Islet of Langerhans (tissue), 1 donor: ENCODE measurements around the gene SGCA.

ENCODE experiments used
- FAIRE-seq: peaks from one replicate; lab custom pipeline; 2011; peaks lifted over from hg19 to GRCh38; lab: Jason Lieb, UNC

SGCA gene

DNA sequence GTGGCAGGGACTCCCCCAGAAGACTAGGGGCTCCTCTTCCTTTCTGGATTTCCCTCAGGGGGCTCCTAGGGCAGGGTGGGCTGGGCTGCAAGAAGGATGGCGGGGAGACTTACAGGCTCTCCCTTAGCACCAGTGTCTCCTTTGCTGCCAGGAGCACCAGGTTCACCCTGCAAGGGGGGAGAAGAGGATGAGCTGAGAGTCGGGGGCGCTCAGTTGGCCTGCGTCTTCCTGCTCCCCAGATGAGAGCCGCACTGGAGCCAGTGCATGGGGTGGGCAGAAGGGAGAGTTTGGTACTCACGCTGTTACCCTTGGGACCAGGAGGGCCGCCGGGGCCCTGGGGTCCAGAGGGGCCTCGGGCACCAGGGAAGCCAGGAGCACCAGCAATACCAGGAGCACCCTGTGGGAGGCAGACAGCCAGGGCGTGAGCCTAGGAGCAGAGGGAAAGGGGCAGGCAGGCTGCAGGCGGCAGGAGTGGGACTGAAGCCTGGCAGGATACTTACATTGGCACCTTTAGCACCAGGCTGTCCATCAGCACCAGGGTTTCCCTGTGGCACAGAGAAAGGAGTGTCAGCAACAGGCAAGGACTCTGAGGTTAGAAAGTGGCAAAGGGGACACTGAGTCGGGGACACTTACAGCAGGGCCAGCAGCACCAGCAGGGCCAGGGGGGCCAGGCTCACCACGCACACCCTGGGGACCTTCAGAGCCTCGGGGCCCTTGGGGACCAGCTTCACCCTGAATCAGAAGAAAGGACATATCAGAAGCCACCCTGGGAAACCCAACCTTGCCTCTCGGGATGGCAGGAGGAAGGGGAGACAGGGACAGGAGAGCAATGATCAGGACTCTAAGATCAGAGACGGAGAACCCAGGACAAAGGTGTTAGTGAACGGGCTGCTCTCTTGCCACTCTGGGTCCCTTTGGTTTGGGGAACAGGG lies 29.4 kb downstream of the SGCA start:
- FAIRE-seq: no peak

DNA sequence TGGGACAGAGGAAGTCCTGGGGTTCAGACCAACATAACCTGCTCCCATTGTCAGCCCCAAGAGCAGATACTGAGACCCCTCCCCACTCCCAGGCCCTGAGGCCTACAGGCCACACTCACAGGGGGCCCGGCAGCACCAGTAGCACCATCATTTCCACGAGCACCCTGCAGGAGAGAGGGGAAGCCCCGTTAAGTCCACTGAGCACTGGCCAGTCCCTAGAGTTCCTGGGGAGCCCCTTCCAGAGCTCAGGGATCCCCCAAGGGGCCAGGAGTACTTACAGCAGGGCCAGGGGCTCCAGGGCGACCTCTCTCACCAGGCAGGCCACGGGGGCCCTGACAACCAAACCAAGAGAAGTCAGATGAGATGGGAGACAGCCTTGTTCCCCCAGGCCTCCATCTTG lies 30.2 kb downstream of the SGCA start:
- FAIRE-seq: no peak

DNA sequence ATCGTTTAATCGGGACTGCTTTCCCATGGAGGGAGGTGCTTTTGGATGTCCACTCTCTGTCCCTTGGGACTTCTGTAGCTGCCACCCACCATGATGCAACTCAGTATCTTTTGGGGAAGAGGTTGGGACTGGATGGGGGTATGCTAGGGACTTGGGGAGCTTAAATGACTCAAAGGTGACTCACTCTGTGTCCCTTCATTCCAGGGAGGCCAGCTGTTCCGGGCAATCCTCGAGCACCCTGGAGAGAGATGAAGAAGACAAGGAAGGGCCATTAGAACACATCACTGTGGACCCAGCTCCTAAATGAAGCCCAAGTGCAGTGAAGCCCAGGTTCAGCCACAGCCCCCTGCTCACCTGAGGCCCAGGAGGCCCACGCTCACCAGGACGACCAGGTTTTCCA lies 31.0 kb downstream of the SGCA start:
- no peak for FAIRE-seq

DNA sequence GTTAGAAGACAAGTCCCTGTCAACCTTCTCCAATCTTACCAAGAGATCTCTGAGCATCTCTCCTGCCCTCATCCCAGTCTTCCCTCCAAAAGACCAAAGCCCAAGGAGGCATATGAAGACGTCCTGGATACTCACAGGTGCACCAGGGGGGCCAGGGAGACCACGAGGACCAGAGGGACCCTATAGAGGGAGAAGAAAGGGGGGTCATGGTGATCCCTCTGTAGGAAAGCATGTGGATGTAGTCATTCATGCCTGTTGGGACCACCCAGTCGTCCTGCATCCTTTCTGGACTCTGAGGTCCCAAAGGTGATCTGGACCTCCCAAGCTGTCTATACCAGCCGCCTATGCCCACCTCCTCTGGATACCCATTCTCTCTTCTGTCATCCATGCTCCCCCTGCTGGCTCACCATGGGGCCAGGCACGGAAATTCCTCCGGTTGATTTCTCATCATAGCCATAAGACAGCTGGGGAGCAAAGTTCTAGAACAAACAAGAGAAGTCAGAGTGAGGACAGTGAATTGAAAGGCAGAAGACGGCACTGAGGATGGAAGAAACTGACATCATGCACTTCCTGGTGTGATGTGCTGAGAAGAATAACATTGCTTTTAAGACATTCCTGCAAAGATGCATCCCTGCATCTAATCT lies 32.3 kb downstream of the SGCA start:
- FAIRE-seq: no peak

DNA sequence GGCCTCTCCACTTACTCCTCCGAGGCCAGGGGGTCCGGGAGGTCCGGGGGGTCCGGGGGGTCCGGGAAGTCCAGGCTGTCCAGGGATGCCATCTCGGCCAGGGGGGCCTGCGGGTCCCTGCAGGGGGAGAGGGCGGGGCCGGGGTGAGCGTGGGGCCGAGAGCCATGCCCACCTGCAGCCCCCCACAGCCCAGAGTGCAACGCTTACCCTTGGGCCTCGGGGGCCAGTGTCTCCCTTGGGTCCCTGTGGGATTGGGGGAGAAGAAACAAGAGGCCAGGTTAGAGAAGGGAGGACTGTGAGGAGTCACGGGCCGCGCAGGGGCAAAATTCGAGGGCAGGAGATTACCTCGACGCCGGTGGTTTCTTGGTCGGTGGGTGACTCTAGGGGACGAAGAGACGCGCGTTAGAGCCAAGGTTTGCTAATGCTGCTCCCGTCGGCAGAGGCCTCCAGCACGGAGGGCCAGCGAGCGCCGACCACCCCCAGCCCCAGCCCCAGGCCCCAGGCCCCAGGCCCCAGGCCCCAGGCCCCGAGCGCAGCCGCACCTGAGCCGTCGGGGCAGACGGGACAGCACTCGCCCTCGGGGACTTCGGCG lies 33.5 kb downstream of the SGCA start:
- FAIRE-seq: no peak

DNA sequence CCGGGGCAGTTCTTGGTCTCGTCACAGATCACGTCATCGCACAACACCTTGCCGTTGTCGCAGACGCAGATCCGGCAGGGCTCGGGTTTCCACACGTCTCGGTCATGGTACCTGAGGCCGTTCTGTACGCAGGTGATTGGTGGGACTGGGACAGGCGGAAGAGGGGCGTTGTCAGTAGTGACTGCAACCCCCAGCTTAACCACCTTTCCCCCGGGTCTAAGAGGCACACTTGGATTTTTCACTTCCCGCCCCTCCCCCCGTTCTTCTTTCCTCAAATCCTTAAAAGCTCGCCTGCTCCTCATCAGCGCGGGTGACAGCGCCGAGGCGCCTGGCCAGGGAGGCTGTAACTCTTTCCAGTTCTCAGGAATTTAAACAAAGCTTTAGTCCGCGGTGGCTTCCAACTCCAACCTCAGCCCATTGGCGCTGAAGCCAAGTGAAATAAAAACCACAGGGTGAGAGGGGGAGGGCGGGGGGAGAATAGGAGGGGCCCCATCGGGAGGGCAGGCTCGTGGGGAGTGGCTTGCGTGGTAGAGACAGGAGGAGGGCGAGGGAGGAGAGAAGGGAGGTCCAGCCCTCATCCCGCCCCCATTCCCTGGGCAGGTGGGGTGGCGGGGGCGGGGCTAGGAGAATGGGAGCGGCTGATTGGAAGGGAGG lies 34.1 kb downstream of the SGCA start:
- no peak for FAIRE-seq

DNA sequence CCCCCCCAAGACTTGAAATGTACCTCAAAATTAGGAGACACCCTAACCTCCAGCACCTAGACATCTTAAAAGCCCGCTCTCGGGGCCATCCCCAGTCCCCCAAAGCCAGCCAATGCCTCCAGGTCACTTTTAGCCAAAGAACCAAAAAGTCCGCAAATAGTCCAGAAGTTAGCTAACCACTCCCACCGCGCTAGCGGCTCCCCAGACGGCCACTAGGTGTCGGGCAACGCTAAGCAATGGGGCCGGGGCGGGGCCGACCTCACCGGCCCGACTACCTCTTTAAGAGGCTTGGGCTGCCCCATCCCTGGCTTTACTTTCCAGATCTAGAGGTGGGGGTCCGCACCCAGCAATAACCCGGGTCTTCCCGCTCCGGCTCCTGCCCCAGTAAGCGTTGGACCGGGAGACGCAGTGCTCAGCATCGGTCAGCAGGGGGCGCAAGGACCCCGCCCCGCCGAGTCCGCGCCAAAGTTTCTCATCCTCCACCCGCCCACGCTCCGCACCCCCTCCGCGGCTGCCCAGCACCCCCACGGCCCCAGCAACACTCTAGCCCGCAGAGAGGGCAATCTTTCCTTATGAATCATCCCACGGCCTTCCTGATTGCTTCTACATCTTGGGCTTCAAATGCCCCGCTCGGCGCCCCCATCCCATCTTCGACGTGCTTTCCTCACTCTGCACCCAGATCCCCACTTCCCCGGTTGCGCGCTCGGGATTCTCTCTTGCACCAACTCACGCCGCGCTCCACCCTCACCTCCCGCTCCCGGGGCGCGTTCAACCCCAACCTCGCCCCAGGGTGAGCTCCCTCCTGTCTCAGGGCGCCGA lies 34.9 kb downstream of the SGCA start:
- no peak for FAIRE-seq

DNA sequence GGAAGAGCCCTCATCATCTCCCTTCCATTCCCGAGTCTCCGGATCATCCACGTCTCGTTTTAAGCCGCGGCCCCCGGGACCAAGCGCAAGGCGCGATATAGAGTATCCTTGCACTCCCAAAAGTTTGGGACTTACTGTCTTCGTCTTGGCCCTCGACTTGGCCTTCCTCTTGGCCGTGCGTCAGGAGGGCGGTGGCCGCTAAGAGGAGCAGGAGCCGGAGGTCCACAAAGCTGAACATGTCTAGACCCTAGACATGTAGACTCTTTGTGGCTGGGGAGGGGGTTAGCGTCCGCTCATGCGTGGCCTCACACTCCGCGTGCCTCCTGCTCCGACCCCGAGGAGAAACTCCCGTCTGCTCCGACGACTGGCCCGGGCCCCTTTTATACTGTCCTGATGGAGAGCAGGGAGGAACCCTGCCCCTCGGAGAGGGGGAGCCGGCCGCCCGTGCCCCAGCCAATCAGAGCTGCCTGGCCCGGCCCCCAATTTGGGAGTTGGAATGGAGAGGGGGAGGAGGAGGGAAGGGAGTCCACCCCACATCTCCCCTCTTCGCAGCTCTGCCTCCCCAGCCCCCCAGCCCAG lies 35.6 kb downstream of the SGCA start, which contains the start of gene COL1A1:
COL1A1 (minus strand) TSS at position 356 of the 579 bp plus-strand sequence; CDS start at position 238, 118 bp downstream.
- FAIRE-seq: no peak

DNA sequence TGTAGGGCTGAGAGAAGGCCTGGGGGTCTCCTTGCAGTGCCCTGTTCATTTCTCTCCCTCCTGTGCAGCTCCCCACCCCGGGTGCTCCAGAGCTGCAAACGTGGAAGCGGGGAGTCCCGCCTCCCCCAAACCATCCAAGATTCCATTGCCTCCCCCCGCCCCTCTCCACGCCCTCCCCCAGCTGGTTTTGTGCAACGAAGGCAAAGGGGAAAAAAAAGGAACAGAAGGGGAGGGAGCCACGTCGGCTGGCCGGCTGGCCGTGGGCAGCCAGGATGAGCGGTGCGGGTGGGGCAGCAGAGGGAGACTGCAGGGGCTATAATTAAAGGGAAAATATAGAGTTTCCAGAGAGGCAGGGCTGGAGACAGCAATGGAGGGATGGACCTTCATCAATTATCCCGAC lies 37.3 kb downstream of the SGCA start:
- FAIRE-seq: no peak

DNA sequence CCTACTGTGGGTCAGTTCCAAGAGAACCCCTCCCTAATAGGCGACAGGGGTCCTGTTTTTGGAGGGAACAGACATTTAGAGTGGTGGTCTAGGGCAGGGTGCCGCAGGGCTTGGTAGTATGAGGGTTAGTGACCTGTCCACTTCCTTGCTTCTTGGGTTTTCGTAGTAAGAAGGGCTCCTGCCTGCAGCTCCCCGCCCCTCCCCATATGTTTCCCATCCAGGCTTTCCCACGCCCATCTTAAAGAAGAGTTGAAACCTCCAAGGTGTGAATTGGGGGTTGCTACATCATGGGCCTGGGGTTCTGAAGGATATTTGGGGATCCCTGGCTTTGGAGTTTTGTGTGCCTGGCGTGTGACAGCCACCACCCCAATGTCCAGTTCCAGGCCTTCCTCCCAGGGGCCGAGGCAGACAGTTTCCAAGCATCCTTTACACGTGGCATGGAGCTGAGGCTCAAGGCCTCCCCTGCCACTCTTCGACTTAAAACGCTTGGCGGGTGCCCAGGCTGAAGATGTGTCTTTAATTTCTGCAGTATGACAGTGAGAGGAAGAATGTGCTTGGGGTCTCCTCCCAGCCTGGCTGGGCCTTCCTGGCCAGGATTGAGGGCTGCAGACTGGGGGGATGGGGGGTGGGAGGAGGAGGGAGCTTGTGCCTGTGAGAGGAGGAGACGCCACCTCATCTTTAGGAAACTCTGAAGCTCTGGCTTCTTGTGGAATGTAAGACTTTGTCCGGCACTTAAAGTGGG lies 38.0 kb downstream of the SGCA start:
- no peak for FAIRE-seq

DNA sequence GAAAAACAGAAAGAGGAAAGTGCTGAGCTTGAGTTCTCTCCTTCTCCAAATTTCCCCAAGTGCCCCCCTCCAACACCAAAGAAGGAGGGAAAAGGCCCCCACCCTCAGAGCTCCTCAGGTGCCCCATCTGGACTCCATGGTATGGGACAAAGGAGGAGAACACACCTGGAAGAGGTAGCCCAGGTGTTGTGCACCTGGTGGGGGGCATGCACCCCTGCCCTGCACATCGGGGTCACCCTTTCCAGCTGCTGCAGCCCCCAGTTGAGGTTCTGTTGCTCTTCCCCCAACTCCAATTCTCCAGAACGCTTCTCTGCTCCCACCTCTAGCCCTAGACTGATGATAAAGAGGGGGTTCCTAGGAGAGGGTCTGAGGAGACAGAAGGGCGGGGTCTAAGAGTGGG lies 38.6 kb downstream of the SGCA start:
- no peak for FAIRE-seq

DNA sequence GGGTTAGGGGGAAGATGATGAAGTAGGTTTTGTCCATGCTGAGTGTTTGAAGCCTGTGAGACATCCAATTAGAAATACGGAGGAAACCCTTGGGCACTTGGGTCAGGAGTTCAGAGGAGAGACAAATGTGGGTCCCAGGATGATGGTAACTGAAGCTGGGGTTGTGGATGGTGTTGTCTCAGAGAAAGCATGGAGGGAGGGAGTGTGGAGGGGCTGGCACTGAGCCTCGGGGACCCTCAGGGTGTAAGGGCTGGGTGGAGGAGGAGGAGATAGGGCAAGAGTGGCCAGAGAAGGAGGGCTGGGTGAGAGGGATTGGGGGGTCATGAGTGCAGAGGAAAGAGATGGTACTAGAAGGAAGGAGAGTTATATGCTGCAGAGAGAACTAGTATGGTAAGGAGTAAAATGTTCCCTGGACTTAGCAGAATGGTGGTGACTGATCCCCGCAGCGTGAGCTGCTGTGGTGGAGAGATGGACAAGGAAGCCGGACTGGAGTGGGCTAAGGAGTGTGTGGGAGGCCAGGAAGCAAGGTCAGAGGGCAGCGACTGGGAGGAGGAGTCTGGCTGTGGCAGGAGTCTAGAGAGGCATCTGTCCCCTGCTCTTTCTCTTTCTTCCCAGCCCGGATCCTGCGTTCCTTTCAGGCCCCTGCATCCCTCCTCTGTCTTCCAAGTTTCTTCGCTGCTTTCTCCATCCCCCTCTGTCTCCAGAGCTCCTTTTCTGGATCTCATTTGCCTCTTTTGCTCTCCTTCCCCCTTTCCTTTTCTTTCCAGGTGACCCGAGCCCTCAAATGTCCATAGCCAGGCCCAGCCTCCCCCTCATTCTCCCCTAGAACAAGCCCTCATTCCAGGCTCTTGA lies 39.5 kb downstream of the SGCA start:
- FAIRE-seq: no peak

DNA sequence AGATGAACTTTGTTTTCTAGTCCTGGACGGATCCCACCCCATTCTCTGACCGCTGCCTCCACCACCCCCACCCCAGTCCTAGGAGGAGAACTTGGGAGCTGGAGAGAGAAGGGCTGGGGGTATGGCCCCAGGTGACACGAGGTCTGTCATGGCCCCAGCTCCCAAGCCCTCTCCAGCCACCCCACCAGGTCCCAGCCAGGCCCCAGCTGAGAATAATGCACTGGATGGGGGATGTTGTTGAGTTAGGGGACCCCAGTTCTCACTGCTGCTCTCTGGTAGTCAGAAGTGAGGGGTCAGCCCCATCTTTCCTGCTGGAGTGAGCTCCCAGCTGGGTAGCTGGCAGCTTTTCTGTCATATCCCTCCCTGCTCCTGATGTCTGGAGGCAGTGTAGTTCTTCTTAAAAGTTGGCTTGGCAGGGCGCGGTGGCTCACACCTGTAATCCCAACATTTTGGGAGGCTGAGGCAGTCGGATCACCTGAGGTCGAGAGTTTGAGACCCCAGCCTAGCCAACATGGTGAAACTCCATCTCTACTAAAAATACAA lies 40.2 kb downstream of the SGCA start:
- FAIRE-seq: no peak

DNA sequence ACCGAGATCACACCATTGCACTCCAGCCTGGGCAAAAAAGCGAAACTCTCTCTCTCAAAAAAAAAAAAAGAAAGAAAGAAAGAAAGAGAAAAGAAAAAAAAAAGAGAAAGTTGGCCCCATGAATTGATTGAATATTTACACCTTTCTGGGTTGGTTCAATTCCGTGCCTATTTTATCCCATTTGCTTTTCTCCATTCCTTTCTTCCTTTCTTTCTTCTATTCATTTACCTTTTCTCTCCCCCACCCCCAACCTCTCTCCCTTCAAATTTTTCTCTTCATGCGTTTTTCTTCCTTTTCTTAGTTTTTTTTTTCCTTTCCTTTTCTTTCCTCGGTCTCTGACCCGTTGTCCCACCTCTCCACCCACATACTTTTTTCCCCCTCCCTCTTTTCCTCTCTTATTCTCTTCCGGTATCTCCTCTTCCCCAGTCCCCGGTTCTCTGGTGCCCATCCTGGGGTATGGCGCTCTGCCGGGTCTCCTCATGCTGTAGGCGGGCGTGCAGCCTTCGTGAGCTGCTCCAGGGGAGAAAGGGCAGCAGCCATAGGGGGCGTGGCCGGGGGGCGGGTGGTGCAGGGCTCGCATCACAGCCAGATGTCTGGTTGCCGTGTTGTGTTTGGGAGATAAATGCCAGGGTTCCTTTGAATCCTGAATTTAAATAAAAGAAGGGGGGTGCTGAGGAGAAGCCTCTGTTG lies 40.9 kb downstream of the SGCA start:
- no peak for FAIRE-seq

DNA sequence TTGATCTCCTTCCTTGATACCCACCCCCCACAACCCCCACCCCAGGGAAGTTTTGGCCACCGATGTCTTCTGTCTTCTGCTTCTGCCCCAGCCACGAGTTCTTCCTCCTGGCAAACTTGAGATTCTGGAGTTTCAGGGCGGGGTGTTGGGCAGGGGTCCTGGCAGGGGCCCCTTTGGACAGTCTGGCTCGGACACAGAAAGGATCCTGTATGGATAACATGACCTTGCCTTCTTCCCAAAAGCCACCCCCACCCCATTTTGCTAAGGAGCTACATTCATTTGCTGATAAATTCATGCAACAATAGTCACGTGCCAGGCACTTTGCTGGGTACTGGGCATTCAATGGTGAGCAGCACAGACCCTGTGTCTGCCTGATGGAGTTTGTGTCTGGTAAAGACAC lies 41.5 kb downstream of the SGCA start:
- no peak for FAIRE-seq

DNA sequence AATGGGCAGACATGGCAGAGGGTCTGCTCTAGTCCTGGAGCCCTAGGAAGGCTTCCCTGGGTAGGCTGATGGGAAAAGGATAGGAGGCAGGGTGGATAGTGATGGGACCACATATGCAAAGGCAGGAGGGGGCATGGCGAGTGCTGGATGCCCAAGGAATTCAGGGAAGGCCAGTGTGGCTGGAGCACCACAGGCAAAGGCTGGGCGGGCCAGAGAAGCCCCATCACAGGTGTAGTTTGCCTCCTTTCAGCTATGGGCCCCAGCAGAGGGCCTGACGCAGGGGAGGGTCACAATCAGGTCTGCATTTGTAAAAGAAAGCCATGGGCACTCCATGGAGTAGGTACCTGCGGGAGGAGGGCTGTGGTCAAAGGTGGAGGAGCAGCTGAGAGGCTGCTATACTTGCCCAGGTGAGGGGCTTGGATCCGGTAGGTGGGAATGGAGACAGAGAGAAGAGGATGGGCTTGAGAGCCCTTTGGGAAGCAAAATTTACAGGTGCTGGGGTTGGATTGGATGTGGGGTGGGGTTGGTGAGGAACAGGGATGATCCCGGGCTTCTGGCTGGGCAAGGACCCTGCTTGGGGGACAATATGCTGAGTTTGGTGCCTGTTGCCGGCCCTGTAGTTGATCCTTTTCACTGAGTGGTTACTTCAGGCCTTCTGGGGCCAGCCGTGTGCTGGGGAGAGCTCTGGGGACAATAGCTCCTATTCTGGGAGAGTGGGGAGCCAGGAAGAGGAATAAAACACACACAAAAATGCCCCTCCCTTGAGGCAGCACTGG lies 42.2 kb downstream of the SGCA start:
- FAIRE-seq: no peak

DNA sequence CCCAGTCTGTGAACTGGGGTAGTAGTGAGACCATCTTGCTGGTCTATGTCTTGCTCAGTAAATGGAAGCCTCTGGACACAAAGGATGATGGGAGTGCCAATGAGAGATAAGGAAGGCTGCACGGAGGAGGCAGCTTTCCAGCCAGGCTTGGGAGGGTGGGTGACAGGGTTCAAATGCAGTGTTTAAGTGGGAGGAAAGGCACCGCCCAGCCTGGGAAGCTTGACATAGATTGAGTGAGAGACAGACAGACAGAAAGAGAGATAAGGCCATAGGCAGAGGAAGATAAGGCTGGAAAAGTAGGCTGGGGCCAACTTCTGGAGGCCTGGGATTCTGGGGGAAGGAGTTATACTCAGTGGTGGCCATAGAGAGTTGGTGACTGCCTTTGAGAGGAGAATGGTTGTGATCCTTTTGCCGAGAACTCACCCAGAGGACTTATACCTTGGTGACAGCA lies 42.8 kb downstream of the SGCA start:
- no peak for FAIRE-seq

DNA sequence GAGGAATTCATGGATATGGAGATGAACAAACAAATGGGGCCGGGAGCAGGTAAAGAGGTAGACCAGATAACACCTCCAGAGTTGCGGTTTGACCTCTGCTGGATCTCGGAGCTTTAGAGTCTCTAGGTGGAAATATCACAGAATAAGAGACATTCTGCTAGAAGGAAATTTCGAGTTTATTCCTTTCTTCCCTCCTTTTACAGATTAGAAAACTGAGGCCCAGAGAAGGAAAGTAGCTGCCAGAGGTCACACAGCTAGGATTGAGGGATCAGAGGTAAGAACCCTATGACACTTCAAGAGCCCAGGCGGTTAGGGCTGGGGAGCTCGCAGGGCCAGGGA lies 43.3 kb downstream of the SGCA start:
- FAIRE-seq: no peak
